ENCODE results near the gene ORAI2. TPM values are rescaled to one million over a fixed set of nuclear protein-coding genes. Genes with fewer than 3 reads are reported as not detected.

ORAI2 gene
- total and polyA plus RNA-seq, 2 of the 8 experiments (the other 6 are each of a cell fraction or from before 2014, with no cell fraction given), result 20.7 to 35.2 TPM

DNA sequence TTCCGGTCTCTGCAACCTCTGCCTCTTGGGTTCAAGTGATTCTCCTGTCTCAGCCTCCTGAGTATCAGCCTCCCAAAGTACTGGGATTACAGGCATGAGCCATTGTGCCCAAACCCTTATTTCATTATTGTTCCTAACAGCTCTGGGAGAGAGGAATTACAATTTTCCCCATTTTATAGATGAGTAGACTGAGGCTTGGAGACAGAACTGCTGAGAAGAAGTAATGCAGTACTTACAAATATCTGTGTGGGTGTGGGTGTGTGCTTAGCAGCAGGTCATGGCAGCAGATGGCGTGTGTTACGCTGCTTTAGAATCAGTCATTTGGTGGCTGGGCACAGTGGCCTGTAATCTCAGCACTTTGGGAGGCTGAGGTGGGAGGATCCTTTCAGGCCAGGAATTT lies 29.8 kb upstream of the ORAI2 start:
- H4K91ac ChIP-seq (replicated peaks; ENCODE audit: insufficient read length, low read length), result no peak overlapping the region
- H4K5ac ChIP-seq (ENCODE audit: insufficient read length, low read depth, low read length), result no peak overlapping the region
- no peaks in the 10 kb centered on the region for H3K9me3 ChIP-seq (ENCODE audit: insufficient read depth in 2 of 2, low read depth in 1 of 2, low read length in 1 of 2)
- H2AK5ac ChIP-seq (ENCODE audit: low read depth, low read length), result no peak overlapping the region
- no peak overlapping the region for H4K8ac ChIP-seq (ENCODE audit: extremely low read depth, insufficient read depth, low read length)
- H3K56ac ChIP-seq (replicated peaks; ENCODE audit: insufficient read length, low read depth, low read length), result no peak overlapping the region
- POLR2A ChIA-PET (ENCODE audit: partially characterized antibody), result interaction anchor here (1.6 to 2.3 kb wide), 4 partner anchors 7 to 48 kb away, joined by 3 to 9 read pairs (median 6); partner anchors contain the start of gene PRKRIP1
- H3K27me3 ChIP-seq (replicated peaks in 1 of 4; ENCODE audit: control insufficient read depth in 3 of 4, extremely low read depth in 1 of 4, insufficient read depth in 3 of 4, low read length in 3 of 4), result no peaks in the 10 kb centered on the region
- H3K18ac ChIP-seq (ENCODE audit: extremely low read depth, low read length), result no peak overlapping the region
- 97% methylated on average over 3 of the region's 3 CpGs; no CpG with 5 or more reads in 1 of the 2 experiments for WGBS, 2 experiments (ENCODE audit: extremely low coverage in 1 of 2, insufficient coverage in 1 of 2, insufficient read length in 1 of 2, insufficient replicate concordance in 2 of 2, low coverage in 1 of 2, low lambda C conversion rate in 2 of 2, missing lambda C conversion rate in 1 of 2)
- no peak overlapping the region for H3K4ac ChIP-seq (replicated peaks; ENCODE audit: insufficient read length, low read depth, low read length)
- peaks cover 23 to 59% (median 44%) of the 10 kb centered on the region in 4 experiments for H3K36me3 ChIP-seq (ENCODE audit: control insufficient read depth in 2 of 4, insufficient read depth in 4 of 4, low read length in 3 of 4)
- no peak overlapping the region for H3K4me3 ChIP-seq (ENCODE audit: extremely low read depth in 1 of 4, insufficient read depth in 2 of 4, low read depth in 3 of 4, low read length in 4 of 4)
- no peak overlapping the region for H2BK15ac ChIP-seq (ENCODE audit: low read length)
- no peaks in the 10 kb centered on the region for H3K79me2 ChIP-seq (ENCODE audit: control insufficient read depth in 1 of 2, insufficient read depth in 2 of 2, low read length in 2 of 2)
- no peak overlapping the region for H2BK120ac ChIP-seq (replicated peaks; ENCODE audit: low read depth, low read length)
- H2BK20ac ChIP-seq (ENCODE audit: low read length), result no peak overlapping the region
- TF ChIP-seq MAFK (IDR thresholded peaks at IDR 0.05; ENCODE audit: low read depth, low read length) (no peak), SAP30 (IDR thresholded peaks at IDR 0.05; ENCODE audit: insufficient read depth, insufficient replicate concordance, low read length) (no peak), EZH2 (IDR thresholded peaks at IDR 0.05; ENCODE audit: low read depth, low read length, severe bottlenecking) (no peak)
- TF ChIP-seq, protein P1, sequence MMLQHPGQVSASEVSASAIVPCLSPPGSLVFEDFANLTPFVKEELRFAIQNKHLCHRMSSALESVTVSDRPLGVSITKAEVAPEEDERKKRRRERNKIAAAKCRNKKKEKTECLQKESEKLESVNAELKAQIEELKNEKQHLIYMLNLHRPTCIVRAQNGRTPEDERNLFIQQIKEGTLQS (IDR thresholded peaks at IDR 0.05; ENCODE audit: insufficient read depth, low read depth, low read length), result no peak
- no peak overlapping the region for H3K27ac ChIP-seq (ENCODE audit: low read depth, low read length)
- no peaks in the 10 kb centered on the region for H3K23me2 ChIP-seq (ENCODE audit: low read depth, low read length)
- H3K4me1 ChIP-seq (replicated peaks in 1 of 4; ENCODE audit: control insufficient read depth in 3 of 4, insufficient read depth in 4 of 4, low read length in 3 of 4), result no peaks in the 10 kb centered on the region
- FAIRE-seq, result no peak
- H2AFZ ChIP-seq (ENCODE audit: low read length), result no peak overlapping the region
- CTCF ChIA-PET (ENCODE audit: partially characterized antibody), result interaction anchor here (0.6 to 5.1 kb wide), 9 partner anchors 10 to 1819 kb away, joined by 3 to 42 read pairs (median 6); no protein-coding TSS in a partner anchor
- H3K14ac ChIP-seq (ENCODE audit: insufficient read length), result no peak overlapping the region
- peaks cover 0 to 8% of the 10 kb centered on the region in 2 experiments for H4K20me1 ChIP-seq (replicated peaks in 1 of 2; ENCODE audit: control insufficient read depth in 1 of 2, insufficient read depth in 2 of 2, low read length in 2 of 2)
- no peak overlapping the region for H2BK12ac ChIP-seq (ENCODE audit: low read depth, low read length)
- H3K4me2 ChIP-seq (ENCODE audit: insufficient read depth in 1 of 2, low read depth in 2 of 2, low read length in 2 of 2), result no peak overlapping the region
- no peak overlapping the region for H3K23ac ChIP-seq (ENCODE audit: insufficient read length)
- DNase-seq (ENCODE audit: low read depth in 1 of 2, low spot score in 2 of 2), result no peak
- no peak overlapping the region for H3K9ac ChIP-seq (replicated peaks in 1 of 4; ENCODE audit: extremely low read depth in 1 of 4, low read depth in 3 of 4, low read length in 3 of 4)
- H2BK5ac ChIP-seq (ENCODE audit: low read depth, low read length), result no peak overlapping the region
- no peaks in the 10 kb centered on the region for H3K79me1 ChIP-seq (ENCODE audit: low read depth, low read length)
